ENCODE measurements around the gene KCNF1.

KCNF1 gene

DNA sequence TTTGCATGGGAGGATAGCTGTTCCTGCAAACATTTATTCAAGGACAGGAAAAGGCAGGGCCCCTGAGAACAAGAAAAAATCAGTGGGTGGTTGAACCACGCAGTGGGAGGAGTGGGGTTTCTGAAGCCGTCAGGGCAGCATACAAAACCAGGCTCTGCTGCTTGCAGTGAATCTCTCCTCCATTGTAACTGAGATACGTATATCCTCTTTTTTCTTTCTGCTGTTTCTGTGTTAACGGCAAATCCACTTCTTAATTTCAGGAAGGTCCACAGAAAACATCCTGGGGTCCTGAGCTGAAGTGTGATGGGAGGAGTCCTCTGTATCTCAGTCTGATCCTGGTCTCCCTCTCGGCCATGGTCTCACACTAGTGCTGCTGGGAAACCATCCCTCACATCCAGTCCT is 27.2 kb upstream of the KCNF1 start:
- H3K36me3 Mint-ChIP-seq (ENCODE audit: insufficient read depth), result no peaks in the 10 kb centered on the region
- no peak overlapping the region for H3K4me3 Mint-ChIP-seq
- no peaks in the 10 kb centered on the region for H3K4me1 Mint-ChIP-seq
- DNase-seq (ENCODE audit: low spot score in 2 of 2), result no peak
- peaks cover 23% of the 10 kb centered on the region for H3K27me3 Mint-ChIP-seq
- H3K27ac Mint-ChIP-seq (ENCODE audit: low read depth), result no peak overlapping the region
- no peaks in the 10 kb centered on the region for H3K9me3 Mint-ChIP-seq
- no peak for ATAC-seq (replicated peaks; ENCODE audit: extremely low read depth, poor library complexity, severe bottlenecking)

DNA sequence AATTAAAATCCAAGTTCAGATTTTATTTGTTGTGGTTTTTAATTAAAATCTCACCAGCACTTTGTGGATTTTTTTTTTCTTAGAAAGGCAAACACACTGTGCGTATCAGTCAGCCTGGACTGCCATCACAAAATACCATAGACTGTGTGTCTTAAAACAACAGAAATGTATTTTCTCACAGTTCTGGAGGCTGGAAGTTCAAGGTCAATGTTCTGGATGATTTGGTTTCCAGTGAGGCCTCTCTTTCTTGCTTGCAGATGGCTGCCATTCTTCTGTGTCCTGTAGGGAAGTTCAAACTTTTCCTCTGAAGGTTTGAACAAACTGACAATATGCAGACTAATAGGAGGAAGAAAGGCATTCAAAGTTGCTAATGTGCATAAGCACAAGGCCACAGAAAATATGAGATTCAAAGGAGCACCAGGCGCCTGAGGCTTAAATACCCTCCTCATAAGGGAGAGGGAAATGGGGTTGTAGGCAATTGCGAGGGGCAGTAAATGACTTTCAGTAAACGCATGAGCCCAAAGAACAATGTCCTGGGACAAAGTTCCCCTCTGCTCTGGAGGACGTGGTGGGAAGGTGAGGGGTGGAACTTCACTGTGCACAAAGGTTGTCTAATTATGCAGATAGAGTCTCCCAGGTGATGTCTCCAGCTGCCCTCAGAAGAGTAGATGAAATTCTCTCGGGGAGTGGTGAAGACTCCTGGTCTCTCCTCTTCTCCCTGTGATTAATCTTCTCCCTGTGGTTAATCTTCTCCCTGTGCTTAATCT is 26.5 kb upstream of the KCNF1 start:
- ATAC-seq (replicated peaks; ENCODE audit: extremely low read depth, poor library complexity, severe bottlenecking) (no peak), DNase-seq (ENCODE audit: low spot score in 2 of 2) (no peak)
- Mint-ChIP-seq H3K36me3 (ENCODE audit: insufficient read depth) (no peaks in the 10 kb centered on the region), H3K27me3 (peaks cover 23% of the 10 kb centered on the region), H3K9me3 (no peaks in the 10 kb centered on the region), H3K27ac (ENCODE audit: low read depth) (no peak overlapping the region), H3K4me3 (no peak overlapping the region), H3K4me1 (no peaks in the 10 kb centered on the region)

DNA sequence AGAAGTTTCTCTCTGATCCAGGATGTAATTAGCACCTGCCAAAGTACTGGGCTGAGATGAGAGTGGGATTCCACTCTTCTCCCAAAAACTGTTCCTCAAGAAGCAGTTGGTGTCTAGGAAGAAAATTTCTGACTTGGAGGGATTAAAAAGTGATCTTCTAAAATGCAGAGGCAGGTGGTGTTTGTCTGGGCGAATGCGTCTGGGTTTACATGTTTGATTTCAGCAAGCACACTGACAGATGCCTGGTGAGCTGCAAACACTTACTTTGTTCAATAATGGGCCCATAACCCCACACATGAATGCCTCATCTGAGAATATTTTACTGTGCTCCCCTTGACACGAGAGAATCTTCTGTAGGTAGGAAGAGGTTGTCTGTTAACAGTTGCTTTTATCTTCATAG is 24.3 kb upstream of the KCNF1 start:
- DNase-seq (ENCODE audit: low spot score in 2 of 2) (no peak), ATAC-seq (replicated peaks; ENCODE audit: extremely low read depth, poor library complexity, severe bottlenecking) (no peak)
- no peaks in the 10 kb centered on the region for H3K9me3 Mint-ChIP-seq
- H3K27me3 Mint-ChIP-seq, result peaks cover 23% of the 10 kb centered on the region
- H3K4me3 Mint-ChIP-seq, result no peak overlapping the region
- no peak overlapping the region for H3K27ac Mint-ChIP-seq (ENCODE audit: low read depth)
- H3K36me3 Mint-ChIP-seq (ENCODE audit: insufficient read depth), result no peaks in the 10 kb centered on the region
- H3K4me1 Mint-ChIP-seq, result no peaks in the 10 kb centered on the region

DNA sequence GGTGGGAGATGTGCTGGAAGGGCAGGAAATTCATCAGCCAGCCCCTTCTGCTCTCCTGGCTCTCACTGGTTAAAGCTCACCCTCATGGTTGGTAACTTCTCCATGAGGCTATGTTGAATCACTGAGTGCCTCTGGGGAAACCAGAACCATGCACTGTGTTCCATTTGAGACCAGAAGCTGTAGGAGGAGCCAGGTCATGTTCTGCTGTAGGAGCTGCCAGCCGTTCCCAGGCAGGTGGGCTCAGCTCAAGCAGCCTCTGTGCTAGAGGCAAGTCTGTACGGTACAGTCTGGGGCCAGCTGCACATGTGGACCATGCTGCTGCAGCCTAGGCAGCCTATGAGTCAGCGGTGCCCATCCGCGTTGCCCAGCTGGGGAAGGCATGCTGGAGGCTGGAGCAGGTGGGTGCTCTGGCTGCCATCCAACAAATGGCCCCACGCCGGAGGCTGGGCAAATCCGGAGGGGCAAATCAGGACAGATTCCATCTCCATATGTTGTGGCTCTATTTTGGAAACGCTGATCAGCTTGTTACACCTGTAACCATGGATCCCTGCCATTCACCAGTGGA is 22.0 kb upstream of the KCNF1 start:
- H3K4me1 Mint-ChIP-seq, result no peaks in the 10 kb centered on the region
- ATAC-seq (replicated peaks; ENCODE audit: extremely low read depth, poor library complexity, severe bottlenecking) (no peak), DNase-seq (ENCODE audit: low spot score in 2 of 2) (no peak)
- no peak overlapping the region for H3K27ac Mint-ChIP-seq (ENCODE audit: low read depth)
- no peak overlapping the region for H3K4me3 Mint-ChIP-seq
- no peaks in the 10 kb centered on the region for H3K36me3 Mint-ChIP-seq (ENCODE audit: insufficient read depth)
- H3K9me3 Mint-ChIP-seq, result no peaks in the 10 kb centered on the region
- peaks cover 18% of the 10 kb centered on the region for H3K27me3 Mint-ChIP-seq

GRCh38 chr2:10890706-10891270 is 20.9 kb upstream of the KCNF1 start:
- no peak overlapping the region for H3K4me3 Mint-ChIP-seq
- H3K27me3 Mint-ChIP-seq, result peaks cover 25% of the 10 kb centered on the region
- DNase-seq (ENCODE audit: low spot score in 2 of 2) (no peak), ATAC-seq (replicated peaks; ENCODE audit: extremely low read depth, poor library complexity, severe bottlenecking) (no peak)
- H3K27ac Mint-ChIP-seq (ENCODE audit: low read depth), result no peak overlapping the region
- no peaks in the 10 kb centered on the region for H3K9me3 Mint-ChIP-seq
- H3K36me3 Mint-ChIP-seq (ENCODE audit: insufficient read depth), result no peaks in the 10 kb centered on the region
- no peaks in the 10 kb centered on the region for H3K4me1 Mint-ChIP-seq

- ATAC-seq (replicated peaks; ENCODE audit: extremely low read depth, poor library complexity, severe bottlenecking) (no peak), DNase-seq (ENCODE audit: low spot score in 2 of 2) (no peak)
- no peak overlapping the region for H3K4me3 Mint-ChIP-seq
- no peak overlapping the region for H3K27ac Mint-ChIP-seq (ENCODE audit: low read depth)
- H3K9me3 Mint-ChIP-seq, result no peaks in the 10 kb centered on the region
- H3K27me3 Mint-ChIP-seq, result peaks cover 30% of the 10 kb centered on the region
- H3K36me3 Mint-ChIP-seq (ENCODE audit: insufficient read depth), result no peaks in the 10 kb centered on the region
- no peaks in the 10 kb centered on the region for H3K4me1 Mint-ChIP-seq
Measured at GRCh38 chr2:10891390-10891789, 20.3 kb upstream of the KCNF1 start.

- Mint-ChIP-seq H3K9me3 (no peaks in the 10 kb centered on the region), H3K4me3 (no peak overlapping the region), H3K27ac (ENCODE audit: low read depth) (no peak overlapping the region), H3K36me3 (ENCODE audit: insufficient read depth) (no peaks in the 10 kb centered on the region), H3K27me3 (peaks cover 35% of the 10 kb centered on the region), H3K4me1 (no peaks in the 10 kb centered on the region)
- ATAC-seq (replicated peaks; ENCODE audit: extremely low read depth, poor library complexity, severe bottlenecking) (no peak), DNase-seq (ENCODE audit: low spot score in 2 of 2) (no peak)
Measured at GRCh38 chr2:10891848-10892247, 19.9 kb upstream of the KCNF1 start.

- Mint-ChIP-seq H3K27ac (ENCODE audit: low read depth) (no peak overlapping the region), H3K4me1 (no peaks in the 10 kb centered on the region), H3K4me3 (no peak overlapping the region), H3K36me3 (ENCODE audit: insufficient read depth) (no peaks in the 10 kb centered on the region), H3K27me3 (peaks cover 40% of the 10 kb centered on the region), H3K9me3 (no peaks in the 10 kb centered on the region)
- no peak for DNase-seq (ENCODE audit: low spot score in 2 of 2)
- ATAC-seq (replicated peaks; ENCODE audit: extremely low read depth, poor library complexity, severe bottlenecking), result no peak
Measured at GRCh38 chr2:10892316-10892715, 19.4 kb upstream of the KCNF1 start.

GRCh38 chr2:10892796-10893350 is 18.9 kb upstream of the KCNF1 start:
- Mint-ChIP-seq H3K27ac (ENCODE audit: low read depth) (no peak overlapping the region), H3K36me3 (ENCODE audit: insufficient read depth) (no peaks in the 10 kb centered on the region), H3K4me1 (no peaks in the 10 kb centered on the region), H3K4me3 (no peak overlapping the region), H3K27me3 (peaks cover 42% of the 10 kb centered on the region), H3K9me3 (no peaks in the 10 kb centered on the region)
- DNase-seq (ENCODE audit: low spot score in 2 of 2) (no peak), ATAC-seq (replicated peaks; ENCODE audit: extremely low read depth, poor library complexity, severe bottlenecking) (no peak)

GRCh38 chr2:10894264-10894935 is 17.3 kb upstream of the KCNF1 start:
- ATAC-seq (replicated peaks; ENCODE audit: extremely low read depth, poor library complexity, severe bottlenecking), result no peak
- Mint-ChIP-seq H3K27me3 (peaks cover 45% of the 10 kb centered on the region), H3K36me3 (ENCODE audit: insufficient read depth) (no peaks in the 10 kb centered on the region)

DNA sequence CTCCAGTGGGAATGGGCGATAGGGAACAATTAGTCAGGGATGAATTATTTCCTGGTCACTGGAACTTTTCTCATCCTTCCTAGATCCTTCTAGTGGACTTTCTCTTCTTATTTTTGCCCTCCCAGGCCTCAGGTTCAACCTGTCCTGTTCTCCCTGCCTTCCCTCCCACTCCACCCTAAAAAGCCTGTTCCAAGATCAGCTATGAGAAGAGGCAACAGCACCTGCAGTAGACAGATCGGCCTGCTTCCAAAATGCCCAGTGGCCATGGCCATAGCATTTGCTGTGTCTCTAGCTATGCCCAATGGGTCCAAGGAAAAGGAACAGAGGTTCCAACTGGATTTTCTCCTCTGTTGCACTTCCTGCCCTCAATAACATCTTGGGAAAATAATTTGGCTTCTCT is 16.5 kb upstream of the KCNF1 start:
- Mint-ChIP-seq H3K36me3 (ENCODE audit: insufficient read depth) (no peaks in the 10 kb centered on the region), H3K4me1 (no peaks in the 10 kb centered on the region), H3K4me3 (no peak overlapping the region), H3K9me3 (no peaks in the 10 kb centered on the region), H3K27me3 (peaks cover 49% of the 10 kb centered on the region), H3K27ac (ENCODE audit: low read depth) (no peak overlapping the region)
- no peak for ATAC-seq (replicated peaks; ENCODE audit: extremely low read depth, poor library complexity, severe bottlenecking)
- DNase-seq (ENCODE audit: low spot score in 2 of 2), result no peak

More at GRCh38 chr2:10894264-10894935, 17.3 kb upstream of the KCNF1 start:
- no peak for DNase-seq (ENCODE audit: low spot score in 2 of 2)
- Mint-ChIP-seq H3K9me3 (no peaks in the 10 kb centered on the region), H3K4me3 (no peak overlapping the region), H3K4me1 (no peaks in the 10 kb centered on the region), H3K27ac (ENCODE audit: low read depth) (no peak overlapping the region)

DNA sequence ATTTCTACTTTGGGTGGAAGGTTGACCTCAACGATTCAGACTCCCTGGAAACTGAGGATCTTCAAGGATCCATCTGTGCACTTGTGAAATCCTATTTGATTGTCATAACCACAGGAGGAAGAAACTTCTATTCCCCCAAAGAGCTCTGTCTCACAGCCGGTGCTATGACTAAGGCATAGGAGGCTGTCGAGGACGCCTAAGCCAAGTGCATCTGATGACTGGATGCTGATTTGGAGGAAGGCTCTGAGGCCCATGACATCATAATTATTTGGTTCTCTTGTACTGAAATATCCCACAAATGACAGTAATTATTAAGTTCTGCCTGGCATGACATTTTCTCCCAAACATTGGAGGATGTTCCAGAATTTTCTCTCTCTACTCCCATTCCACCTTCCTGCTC is 13.8 kb upstream of the KCNF1 start:
- Mint-ChIP-seq H3K4me1 (no peaks in the 10 kb centered on the region), H3K27me3 (peaks cover 61% of the 10 kb centered on the region), H3K4me3 (no peak overlapping the region), H3K36me3 (ENCODE audit: insufficient read depth) (no peaks in the 10 kb centered on the region), H3K9me3 (no peaks in the 10 kb centered on the region), H3K27ac (ENCODE audit: low read depth) (no peak overlapping the region)
- DNase-seq (ENCODE audit: low spot score in 2 of 2) (no peak), ATAC-seq (replicated peaks; ENCODE audit: extremely low read depth, poor library complexity, severe bottlenecking) (no peak)

Data from central memory CD8-positive, alpha-beta T cell (primary cell).